Activated naive CD4-positive, alpha-beta T cell treated with Interleukin-2 at 50 U/mL for 16 hours (primary cell): Measurements from ENCODE around the gene ECPAS.
"Not testable (repeated sequence)": the region's sequence is repeated elsewhere in the genome, so short reads cannot be mapped to it uniquely, and the experiment has no call there.

Source experiments
- DNase-seq: peaks from one replicate; pipeline ENCODE4 v3.0.0-alpha.2; 2020

ECPAS gene

GRCh38 chr9:111475195-111475594 is 9.0 kb downstream of the ECPAS start:
- DNase-seq = no peak

- DNase-seq = no peak
Observed at GRCh38 chr9:111474385-111474784, 9.8 kb downstream of the ECPAS start.

GRCh38 chr9:111467778-111468367 is 16.3 kb downstream of the ECPAS start:
- DNase-seq = no peak

- DNase-seq = no peak
Observed at GRCh38 chr9:111463048-111463447, 21.1 kb downstream of the ECPAS start.

GRCh38 chr9:111458139-111459009 is 25.8 kb downstream of the ECPAS start:
- no peak for DNase-seq

- no peak for DNase-seq
Observed at GRCh38 chr9:111456529-111456928, 27.7 kb downstream of the ECPAS start.

GRCh38 chr9:111455638-111456037 is 28.5 kb downstream of the ECPAS start:
- no peak for DNase-seq

- DNase-seq = no peak
Observed at GRCh38 chr9:111454751-111455150, 29.4 kb downstream of the ECPAS start.

- DNase-seq = no peak
Observed at GRCh38 chr9:111451570-111451969, 32.6 kb downstream of the ECPAS start.

- DNase-seq = no peak
Observed at GRCh38 chr9:111450124-111450523, 34.1 kb downstream of the ECPAS start.

GRCh38 chr9:111449705-111450104 is 34.5 kb downstream of the ECPAS start:
- DNase-seq = no peak

- not testable (repeated sequence) for DNase-seq
Observed at GRCh38 chr9:111445799-111446198, 38.4 kb downstream of the ECPAS start.

GRCh38 chr9:111443454-111443853 is 40.7 kb downstream of the ECPAS start:
- DNase-seq = no peak

- no peak for DNase-seq
Observed at GRCh38 chr9:111442360-111443027, 41.7 kb downstream of the ECPAS start.

GRCh38 chr9:111440226-111440625 is 44.0 kb downstream of the ECPAS start:
- DNase-seq = no peak

GRCh38 chr9:111438541-111439235 is 45.5 kb downstream of the ECPAS start:
- DNase-seq = no peak

- no peak for DNase-seq
Observed at GRCh38 chr9:111436571-111436970, 47.6 kb downstream of the ECPAS start.

- no peak for DNase-seq
Observed at GRCh38 chr9:111433082-111433481, 51.1 kb downstream of the ECPAS start.

GRCh38 chr9:111431684-111432083 is 52.5 kb downstream of the ECPAS start:
- no peak for DNase-seq

GRCh38 chr9:111429175-111429574 is 55.0 kb downstream of the ECPAS start:
- no peak for DNase-seq

- DNase-seq = no peak
Observed at GRCh38 chr9:111427186-111427585, 57.0 kb downstream of the ECPAS start.

- DNase-seq = no peak
Observed at GRCh38 chr9:111423389-111423788, 60.8 kb downstream of the ECPAS start.

- DNase-seq = no peak
Observed at GRCh38 chr9:111414406-111414805, 69.8 kb downstream of the ECPAS start.
